GM23338 (cell line): ENCODE measurements around the gene DMD.

Source experiments
- CREB1 ChIP-seq: fragments of 250-450 bp; sonication (Bioruptor Pico); IDR thresholded peaks from 2 replicates; pipeline ENCODE4 v1.5.0; 2020; ENCODE audit warnings: low read depth, mild to moderate bottlenecking, moderate library complexity
- CTCF ChIP-seq, 2 experiments: fragments of 200-600 bp in 1 of 2; sonication (generic) in 1 of 2; conservative IDR thresholded peaks; 2 replicates each; pipeline versions ENCODE4 v1.5.1 to v1.6.1; 2016 to 2017; ENCODE audit warnings: antibody characterized with exemption in 2 of 2, low read depth in 2 of 2, mild to moderate bottlenecking in 2 of 2, moderate library complexity in 1 of 2
- EZH2 ChIP-seq: fragments of 200-600 bp; sonication (generic); IDR thresholded peaks from one replicate; pipeline ENCODE4 v1.8.0; 2017; ENCODE audit warnings: antibody characterized with exemption, mild to moderate bottlenecking, low read depth; ENCODE audit not compliant: unreplicated experiment
- EZH2phosphoT487 ChIP-seq: fragments of 200-600 bp; sonication (generic); IDR thresholded peaks from one replicate; pipeline ENCODE4 v1.8.1; 2018; ENCODE audit warnings: antibody characterized with exemption; ENCODE audit not compliant: unreplicated experiment
- JUNB ChIP-seq: IDR thresholded peaks from one replicate; pipeline ENCODE4 v1.6.1; 2016; ENCODE audit warnings: antibody characterized with exemption; ENCODE audit not compliant: unreplicated experiment
- POLR2AphosphoS5 ChIP-seq: IDR thresholded peaks from 2 replicates; pipeline ENCODE4 v1.6.1; 2016; ENCODE audit warnings: antibody characterized with exemption, low read depth
- ZNF331 ChIP-seq: fragments of 250-450 bp; sonication (Bioruptor Pico); IDR thresholded peaks from 2 replicates; pipeline ENCODE4 v1.5.0; 2020; ENCODE audit warnings: low read depth, mild to moderate bottlenecking, moderate library complexity
- TF ChIP-seq, protein P1 (sequence below): IDR thresholded peaks from one replicate; pipeline ENCODE4 v1.6.1; 2018; ENCODE audit warnings: antibody characterized with exemption; ENCODE audit not compliant: unreplicated experiment

GRCh38 chrX:31449965-31450364 lies 1761.4 kb downstream of the DMD start:
- TF ChIP-seq JUNB (no peak), POLR2AphosphoS5 (no peak), CTCF (conservative IDR thresholded peaks at IDR 0.05; ENCODE audit: low read depth in 2 of 2) (no peak), CREB1 (CRISPR knock-in tag) (no peak), EZH2phosphoT487 (no peak), EZH2 (no peak), ZNF331 (no peak)
- TF ChIP-seq, protein P1, sequence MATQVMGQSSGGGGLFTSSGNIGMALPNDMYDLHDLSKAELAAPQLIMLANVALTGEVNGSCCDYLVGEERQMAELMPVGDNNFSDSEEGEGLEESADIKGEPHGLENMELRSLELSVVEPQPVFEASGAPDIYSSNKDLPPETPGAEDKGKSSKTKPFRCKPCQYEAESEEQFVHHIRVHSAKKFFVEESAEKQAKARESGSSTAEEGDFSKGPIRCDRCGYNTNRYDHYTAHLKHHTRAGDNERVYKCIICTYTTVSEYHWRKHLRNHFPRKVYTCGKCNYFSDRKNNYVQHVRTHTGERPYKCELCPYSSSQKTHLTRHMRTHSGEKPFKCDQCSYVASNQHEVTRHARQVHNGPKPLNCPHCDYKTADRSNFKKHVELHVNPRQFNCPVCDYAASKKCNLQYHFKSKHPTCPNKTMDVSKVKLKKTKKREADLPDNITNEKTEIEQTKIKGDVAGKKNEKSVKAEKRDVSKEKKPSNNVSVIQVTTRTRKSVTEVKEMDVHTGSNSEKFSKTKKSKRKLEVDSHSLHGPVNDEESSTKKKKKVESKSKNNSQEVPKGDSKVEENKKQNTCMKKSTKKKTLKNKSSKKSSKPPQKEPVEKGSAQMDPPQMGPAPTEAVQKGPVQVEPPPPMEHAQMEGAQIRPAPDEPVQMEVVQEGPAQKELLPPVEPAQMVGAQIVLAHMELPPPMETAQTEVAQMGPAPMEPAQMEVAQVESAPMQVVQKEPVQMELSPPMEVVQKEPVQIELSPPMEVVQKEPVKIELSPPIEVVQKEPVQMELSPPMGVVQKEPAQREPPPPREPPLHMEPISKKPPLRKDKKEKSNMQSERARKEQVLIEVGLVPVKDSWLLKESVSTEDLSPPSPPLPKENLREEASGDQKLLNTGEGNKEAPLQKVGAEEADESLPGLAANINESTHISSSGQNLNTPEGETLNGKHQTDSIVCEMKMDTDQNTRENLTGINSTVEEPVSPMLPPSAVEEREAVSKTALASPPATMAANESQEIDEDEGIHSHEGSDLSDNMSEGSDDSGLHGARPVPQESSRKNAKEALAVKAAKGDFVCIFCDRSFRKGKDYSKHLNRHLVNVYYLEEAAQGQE, result no peak
